ENCODE measurements around the gene PARD6B. TPM values are rescaled to one million over a fixed set of nuclear protein-coding genes. Genes with fewer than 3 reads are reported as not detected.
A peak's percentile ranks its signal among the peaks of the same experiment; 100 is the strongest.

PARD6B gene
- total and polyA plus RNA-seq, 2 of the 13 experiments (the other 11 are each of a cell fraction or from before 2014, with no cell fraction given), result 6.9 to 22.2 TPM

DNA sequence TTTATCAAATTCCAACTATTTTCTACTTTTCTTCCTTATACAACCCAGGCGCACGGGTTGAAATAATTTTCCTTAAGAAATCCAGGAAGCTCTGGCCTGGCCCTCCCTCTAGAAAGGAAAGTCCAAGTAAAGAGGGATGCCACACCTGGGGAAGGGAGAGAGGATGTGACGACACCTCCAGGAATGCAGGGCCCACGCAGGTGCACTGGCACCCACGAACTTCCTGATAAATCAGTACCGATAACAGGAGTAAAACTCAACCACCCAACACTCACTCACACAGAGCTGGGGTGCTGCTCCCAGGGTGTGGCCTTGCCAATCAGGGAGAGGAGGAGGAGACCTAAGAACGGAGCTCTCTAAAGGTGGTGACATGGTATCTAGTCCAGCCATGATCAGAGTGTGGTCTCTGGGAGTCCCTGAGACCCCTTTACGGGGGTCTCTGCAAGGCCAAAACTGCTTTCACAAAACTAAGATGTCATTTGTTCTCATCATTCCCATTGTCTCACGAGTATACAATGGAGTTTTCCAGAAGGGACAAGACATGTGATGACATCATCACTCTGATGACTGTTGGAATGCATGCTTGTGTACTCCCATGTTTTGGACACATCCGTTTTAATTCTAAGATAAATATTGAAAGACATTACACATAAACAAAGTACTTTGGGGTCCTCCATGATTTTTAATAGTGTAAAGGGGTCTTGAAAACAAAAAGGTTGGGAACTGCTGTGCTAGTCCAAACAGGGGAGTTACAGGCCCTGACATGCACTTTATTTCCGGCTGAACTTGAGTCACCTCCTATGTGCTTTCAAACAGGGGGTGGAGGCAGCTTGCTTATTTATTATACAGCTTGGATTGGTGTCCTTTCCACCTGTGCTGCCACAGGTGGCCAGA, 2.2 kb upstream of the PARD6B start (continued):
- TF ChIP-seq ZBTB44 (CRISPR knock-in tag; IDR thresholded peaks at IDR 0.05) (no peak), HNRNPK (IDR thresholded peaks at IDR 0.05; ENCODE audit: low read depth, low read length, poor library complexity, severe bottlenecking) (no peak), NFIC (IDR thresholded peaks at IDR 0.05; ENCODE audit: low read length) (no peak), SNAI1 (CRISPR knock-in tag; IDR thresholded peaks at IDR 0.05; ENCODE audit: borderline replicate concordance) (no peak), ZBTB40 (IDR thresholded peaks at IDR 0.05) (no peak), ZBTB40 (CRISPR knock-in tag; IDR thresholded peaks at IDR 0.05) (0 out of 2 replicates have a peak, but pooled peaks have one; percentile 35), YY1 (IDR thresholded peaks at IDR 0.05; ENCODE audit: insufficient read depth, insufficient replicate concordance, low read depth, low read length) (no peak), ESRRA (CRISPR knock-in tag; IDR thresholded peaks at IDR 0.05; ENCODE audit: low read depth) (peak; percentile 29; the same call in 1 of the 2 replicates), ATF7-NPFF (CRISPR knock-in tag; IDR thresholded peaks at IDR 0.05; ENCODE audit: low read depth) (no peak), XBP1 (CRISPR knock-in tag; IDR thresholded peaks at IDR 0.05) (no peak), ZNF331 (CRISPR knock-in tag; IDR thresholded peaks at IDR 0.05) (peak; percentile 27; the same call in 1 of the 2 replicates), ZNF337 (CRISPR knock-in tag; IDR thresholded peaks at IDR 0.05; ENCODE audit: borderline replicate concordance, low read depth) (no peak), REXO4 (CRISPR knock-in tag; IDR thresholded peaks at IDR 0.05; ENCODE audit: borderline replicate concordance) (no peak), ZNF878 (CRISPR knock-in tag; IDR thresholded peaks at IDR 0.05) (no peak), GLI4 (CRISPR knock-in tag; IDR thresholded peaks at IDR 0.05; ENCODE audit: borderline replicate concordance) (no peak), ZNF383 (CRISPR knock-in tag; IDR thresholded peaks at IDR 0.05; ENCODE audit: borderline replicate concordance) (no peak)
- TF ChIP-seq, protein P1, sequence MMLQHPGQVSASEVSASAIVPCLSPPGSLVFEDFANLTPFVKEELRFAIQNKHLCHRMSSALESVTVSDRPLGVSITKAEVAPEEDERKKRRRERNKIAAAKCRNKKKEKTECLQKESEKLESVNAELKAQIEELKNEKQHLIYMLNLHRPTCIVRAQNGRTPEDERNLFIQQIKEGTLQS (CRISPR knock-in tag; IDR thresholded peaks at IDR 0.05), result peak; percentile 82

Data from HepG2 (cell line).